Measurements from ENCODE around the gene TMEFF1. TPM values are rescaled to one million over a fixed set of nuclear protein-coding genes. Genes with fewer than 3 reads are reported as not detected.
"Not testable (repeated sequence)": the region's sequence is repeated elsewhere in the genome, so short reads cannot be mapped to it uniquely, and the experiment has no call there.

Gene TMEFF1
- total RNA-seq, 1 donor from 2014 or later: not detected

GRCh38 chr9:100499460-100499859 lies 26.5 kb downstream of the TMEFF1 start:
- no peak for ATAC-seq (ENCODE audit: low read depth)
- no peak for DNase-seq
- H3K36me3 Mint-ChIP-seq (ENCODE audit: low read depth): no peaks in the 10 kb centered on the region
- intact Hi-C loops (cut with micrococcal nuclease): no loop called here
- no peak for TF ChIP-seq CTCF (IDR thresholded peaks at IDR 0.05)
- H3K9me3 Mint-ChIP-seq: no peaks in the 10 kb centered on the region
- ChIA-PET POLR2A (no interaction called here), CTCF (no interaction called here)
- no peak overlapping the region for H3K4me3 Mint-ChIP-seq
- H3K27me3 Mint-ChIP-seq: no peaks in the 10 kb centered on the region
- no peak overlapping the region for H3K27ac Mint-ChIP-seq
- H3K4me1 Mint-ChIP-seq: peaks cover 4% of the 10 kb centered on the region

- Mint-ChIP-seq H3K27me3 (no peaks in the 10 kb centered on the region), H3K36me3 (ENCODE audit: low read depth) (no peaks in the 10 kb centered on the region), H3K4me1 (peaks cover 4% of the 10 kb centered on the region), H3K4me3 (no peak overlapping the region), H3K9me3 (no peaks in the 10 kb centered on the region), H3K27ac (no peak overlapping the region)
- no peak for TF ChIP-seq CTCF (IDR thresholded peaks at IDR 0.05)
- DNase-seq (no peak), ATAC-seq (ENCODE audit: low read depth) (no peak)
- POLR2A ChIA-PET: no interaction called here
- intact Hi-C loops (cut with micrococcal nuclease): no loop called here
- CTCF ChIA-PET: no interaction called here
These were observed 26.9 kb downstream of the TMEFF1 start for GRCh38 chr9:100499866-100500265.

- H3K9me3 Mint-ChIP-seq: no peaks in the 10 kb centered on the region
- intact Hi-C loops (cut with micrococcal nuclease): loop anchor here (2.0 kb wide), 1 partner anchor 805 kb away; no protein-coding TSS in a partner anchor
- POLR2A ChIA-PET: no interaction called here
These were observed 32.7 kb downstream of the TMEFF1 start for GRCh38 chr9:100505564-100506159.

GRCh38 chr9:100507350-100507749 lies 34.4 kb downstream of the TMEFF1 start:
- DNase-seq; CTCF ChIA-PET; ATAC-seq (ENCODE audit: low read depth); H3K4me3 Mint-ChIP-seq; intact Hi-C loops (cut with micrococcal nuclease); H3K9me3 Mint-ChIP-seq; H3K4me1 Mint-ChIP-seq; H3K36me3 Mint-ChIP-seq (ENCODE audit: low read depth); H3K27me3 Mint-ChIP-seq; H3K27ac Mint-ChIP-seq: not testable (repeated sequence)
- POLR2A ChIA-PET: interaction anchor here (0.7 kb wide), 1 partner anchor 559 kb away, joined by 6 read pairs; no protein-coding TSS in a partner anchor

More at GRCh38 chr9:100505564-100506159, 32.7 kb downstream of the TMEFF1 start:
- H3K4me3 Mint-ChIP-seq: no peak overlapping the region
- H3K27me3 Mint-ChIP-seq: peaks cover 2% of the 10 kb centered on the region
- TF ChIP-seq CTCF (IDR thresholded peaks at IDR 0.05): no peak
- no peaks in the 10 kb centered on the region for H3K4me1 Mint-ChIP-seq
- CTCF ChIA-PET: no interaction called here
- ATAC-seq (ENCODE audit: low read depth) (no peak), DNase-seq (peak; percentile 26)
- no peaks in the 10 kb centered on the region for H3K36me3 Mint-ChIP-seq (ENCODE audit: low read depth)
- H3K27ac Mint-ChIP-seq: no peak overlapping the region

GRCh38 chr9:100511205-100511604 lies 38.3 kb downstream of the TMEFF1 start:
- no peak overlapping the region for H3K4me3 Mint-ChIP-seq
- H3K27me3 Mint-ChIP-seq: no peaks in the 10 kb centered on the region
- no peaks in the 10 kb centered on the region for H3K36me3 Mint-ChIP-seq (ENCODE audit: low read depth)
- intact Hi-C loops (cut with micrococcal nuclease): no loop called here
- ChIA-PET POLR2A (no interaction called here), CTCF (no interaction called here)
- no peaks in the 10 kb centered on the region for H3K4me1 Mint-ChIP-seq
- ATAC-seq (ENCODE audit: low read depth) (no peak), DNase-seq (no peak)
- no peaks in the 10 kb centered on the region for H3K9me3 Mint-ChIP-seq
- H3K27ac Mint-ChIP-seq: no peak overlapping the region
- TF ChIP-seq CTCF (IDR thresholded peaks at IDR 0.05): no peak
